HG02943 (cell line): Measurements from ENCODE around the gene ERC2.

Experiments used
- ATAC-seq: cut with Tn5 transposase; IDR thresholded peaks from one replicate; pipeline ENCODE4 v1.9.1; 2021; ENCODE audit warnings: mild to moderate bottlenecking, low read depth, moderate library complexity; ENCODE audit not compliant: unreplicated experiment

Gene ERC2

DNA sequence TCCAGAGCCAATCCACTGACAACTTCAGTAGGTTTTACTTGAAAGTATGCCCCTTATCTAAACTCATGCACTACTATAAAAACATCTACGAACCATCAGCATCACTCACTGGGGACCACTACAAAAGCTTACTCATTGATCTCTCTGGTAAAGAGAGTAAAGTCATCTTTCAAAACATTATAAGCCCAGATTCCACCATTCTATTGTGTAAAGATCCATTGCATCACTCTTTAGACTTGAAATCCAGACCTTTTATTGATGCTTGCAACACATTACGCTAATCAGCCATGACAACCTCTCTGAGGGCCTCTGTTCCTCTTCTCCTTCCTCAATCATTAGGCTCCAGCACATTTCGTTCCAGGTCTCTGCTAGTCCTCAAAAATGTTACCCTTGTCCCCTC is 732.3 kb downstream of the ERC2 start:
- no peak for ATAC-seq

DNA sequence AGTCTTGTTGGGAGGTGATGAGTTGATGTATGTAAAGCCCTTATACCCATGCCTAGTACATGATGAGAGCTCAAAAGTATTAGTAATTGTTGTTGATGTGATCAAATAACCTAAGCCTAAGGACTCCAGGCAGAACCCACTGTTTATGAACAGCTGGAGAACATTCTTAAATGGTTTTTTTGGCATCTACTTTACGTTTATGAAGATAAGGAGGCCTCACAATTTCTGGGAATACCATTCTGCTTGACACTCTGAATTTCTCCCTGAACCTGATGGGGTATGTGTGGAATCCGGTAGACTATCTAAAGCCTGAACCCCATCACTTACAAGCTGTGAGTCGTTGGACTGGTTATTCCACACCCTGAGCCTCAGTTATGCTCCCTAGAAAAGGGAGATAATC is 736.5 kb downstream of the ERC2 start:
- no peak for ATAC-seq

DNA sequence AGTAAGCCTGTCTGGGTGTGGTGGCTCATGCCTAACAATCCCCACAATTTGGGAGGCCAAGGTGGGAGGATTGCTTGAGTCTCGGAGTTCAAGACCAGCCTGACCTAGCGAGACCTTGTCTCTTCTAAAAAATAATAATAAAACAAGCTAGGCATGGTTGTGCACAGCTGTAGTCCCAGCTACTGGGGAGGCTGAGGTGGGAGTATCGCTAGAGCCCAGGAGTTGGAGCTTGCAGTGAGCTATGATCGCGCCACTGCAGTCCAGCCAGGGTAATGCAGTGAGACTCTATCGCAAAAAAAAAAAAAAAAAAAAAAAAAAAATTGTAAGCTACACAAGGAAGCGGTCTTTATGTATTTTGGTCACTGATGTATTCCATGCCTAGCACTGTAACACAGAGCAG is 738.7 kb downstream of the ERC2 start:
- ATAC-seq, result no peak

DNA sequence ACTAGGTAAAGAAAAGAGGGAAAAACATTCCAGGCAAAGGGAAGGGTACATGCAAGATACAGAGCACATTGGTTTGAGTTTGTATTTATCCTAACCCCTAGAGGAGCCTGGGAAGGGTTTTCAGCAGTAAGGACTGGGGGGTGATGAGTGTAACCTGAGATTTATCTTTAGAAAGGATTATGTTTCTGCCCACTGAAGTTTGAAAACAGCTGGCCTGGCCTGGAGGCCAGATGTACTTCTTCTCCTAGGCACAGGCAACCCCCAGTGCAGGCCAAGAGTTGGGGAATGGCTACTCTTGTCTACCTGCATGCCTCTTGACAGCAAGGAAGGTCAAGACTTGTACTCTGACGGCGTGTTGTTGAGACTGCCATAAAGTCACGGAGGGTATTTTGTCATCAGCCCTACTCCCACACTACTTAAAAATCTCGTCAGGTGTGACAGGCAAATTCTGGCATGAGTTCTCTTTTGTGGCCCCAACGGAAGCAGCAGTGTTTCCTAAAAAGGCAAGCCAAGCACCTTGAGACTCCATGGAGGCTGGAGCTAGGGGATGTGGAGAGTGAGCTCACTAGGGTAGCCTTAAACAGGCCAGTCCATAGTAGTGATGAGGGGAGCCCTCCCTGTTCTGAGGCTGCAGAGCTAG is 739.7 kb downstream of the ERC2 start:
- ATAC-seq, result no peak

DNA sequence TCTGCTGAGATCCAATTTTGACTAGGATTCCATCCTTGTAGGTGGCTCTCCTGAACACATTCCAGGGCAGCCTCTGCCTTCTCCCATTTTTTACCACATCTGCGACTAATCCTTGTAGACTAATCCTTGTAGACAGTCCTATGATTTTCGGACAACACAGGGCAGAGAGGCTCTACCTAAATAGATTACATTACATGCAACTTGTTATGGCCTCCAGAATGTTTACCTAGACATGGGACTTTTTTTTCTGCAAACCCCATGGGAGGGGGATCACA is 741.8 kb downstream of the ERC2 start:
- ATAC-seq, result no peak

DNA sequence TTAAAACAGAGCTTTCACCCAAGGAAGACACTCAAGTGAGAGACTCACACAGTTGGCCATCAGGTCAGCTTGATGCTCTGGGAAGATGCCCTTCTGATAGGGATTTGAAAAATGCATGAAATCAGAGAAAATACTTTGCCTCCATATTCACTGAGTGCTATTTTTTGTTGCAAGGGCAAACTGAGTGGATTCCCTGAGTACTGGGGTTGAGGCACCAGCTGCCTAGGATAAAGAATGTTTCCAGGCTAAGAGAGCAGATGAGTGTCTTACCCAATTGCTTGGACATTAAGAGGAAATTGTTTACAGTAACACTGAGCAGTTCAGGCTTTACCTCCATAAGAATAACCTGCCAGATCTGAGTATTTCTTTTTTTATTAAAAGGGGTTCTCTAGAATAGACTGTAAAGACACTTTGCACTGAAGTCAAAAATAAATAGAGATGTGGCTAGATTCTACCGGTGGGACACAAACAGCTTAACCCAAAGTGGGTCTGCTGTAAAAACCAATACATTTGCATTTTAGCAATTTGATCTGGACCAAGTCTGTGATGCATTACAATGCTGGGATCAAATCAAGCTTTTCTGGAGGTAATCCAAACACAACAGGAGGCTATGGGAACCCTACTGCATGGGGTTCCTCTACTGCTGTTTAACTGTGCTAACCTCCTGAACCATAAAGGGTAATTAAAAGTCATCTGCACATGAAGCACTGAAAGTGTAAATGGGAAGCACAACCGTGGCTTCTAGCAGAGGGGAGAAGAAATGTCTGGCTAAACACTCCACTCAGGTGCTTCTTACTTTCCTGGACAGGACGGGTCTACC is 742.4 kb downstream of the ERC2 start:
- ATAC-seq, result no peak

DNA sequence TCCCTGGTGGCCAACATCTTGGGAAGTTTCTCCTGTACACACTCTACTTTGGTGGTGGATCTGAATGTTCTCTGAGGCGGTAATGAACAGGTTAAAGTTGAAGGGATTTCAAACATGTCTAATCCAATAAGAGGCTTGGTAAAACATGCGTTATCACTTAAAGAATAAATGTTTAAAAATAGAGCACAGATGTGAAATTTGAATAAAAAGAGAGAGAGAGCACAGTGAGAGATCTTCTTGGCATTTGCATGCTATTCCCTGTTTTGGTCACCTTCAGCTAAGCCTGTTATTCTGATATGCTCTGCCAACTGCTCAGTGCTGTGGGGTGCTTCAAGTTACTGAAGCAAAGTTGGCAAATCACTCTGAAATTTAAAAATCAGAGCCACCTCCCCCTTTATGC is 743.4 kb downstream of the ERC2 start:
- ATAC-seq, result no peak

DNA sequence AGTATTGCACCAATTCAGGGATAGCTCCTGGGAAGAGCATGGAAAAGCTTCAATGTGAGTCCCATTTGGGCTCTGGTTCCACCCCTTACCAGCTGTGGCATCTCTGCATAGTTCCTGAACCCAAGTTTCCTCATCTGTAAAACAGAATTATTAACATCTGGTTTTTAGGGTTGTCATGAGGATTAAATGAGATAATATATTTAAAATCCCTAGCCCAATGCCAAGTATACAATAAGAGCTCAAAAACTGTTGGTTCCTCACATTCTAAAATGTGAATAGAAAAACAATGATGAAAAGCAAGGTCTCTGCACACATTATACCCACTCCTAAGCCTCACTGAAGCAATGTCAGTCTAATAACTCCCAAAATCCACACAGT is 743.9 kb downstream of the ERC2 start:
- no peak for ATAC-seq

DNA sequence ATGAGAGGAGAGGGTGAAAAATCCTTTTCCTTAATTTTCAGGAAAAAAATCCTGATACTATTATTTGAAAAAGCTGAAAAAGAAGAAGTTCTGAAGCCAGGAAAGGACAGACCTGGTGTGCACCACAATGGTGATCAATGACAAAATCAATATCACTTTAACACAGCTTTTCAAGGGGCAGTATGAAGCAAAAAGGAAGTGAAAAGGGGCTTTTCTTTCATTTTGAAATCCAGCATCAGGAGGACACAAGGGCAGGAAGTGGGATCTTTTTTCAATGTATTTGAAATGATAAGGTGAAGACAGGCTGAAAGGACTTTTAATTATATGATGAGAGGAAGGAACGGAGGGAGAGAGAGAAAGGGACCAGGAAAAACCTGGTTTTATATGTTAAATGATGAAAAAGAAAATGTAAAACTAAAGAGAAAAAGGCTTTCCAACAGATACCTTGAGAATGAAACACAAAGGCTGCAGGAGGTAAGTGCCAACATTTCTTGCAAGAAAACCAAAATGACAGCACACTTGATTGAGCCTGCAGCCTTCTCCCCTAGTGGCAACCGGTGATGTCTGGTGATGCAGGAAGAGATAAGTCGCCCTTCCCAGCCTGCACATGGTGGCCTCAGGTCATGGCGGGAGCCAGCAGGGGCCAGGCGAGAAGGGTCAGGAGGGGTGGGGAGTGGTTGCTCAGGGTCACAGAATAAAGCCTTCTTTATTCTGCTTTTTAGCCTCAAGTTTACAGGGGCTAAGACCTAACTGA is 744.4 kb downstream of the ERC2 start:
- no peak for ATAC-seq

DNA sequence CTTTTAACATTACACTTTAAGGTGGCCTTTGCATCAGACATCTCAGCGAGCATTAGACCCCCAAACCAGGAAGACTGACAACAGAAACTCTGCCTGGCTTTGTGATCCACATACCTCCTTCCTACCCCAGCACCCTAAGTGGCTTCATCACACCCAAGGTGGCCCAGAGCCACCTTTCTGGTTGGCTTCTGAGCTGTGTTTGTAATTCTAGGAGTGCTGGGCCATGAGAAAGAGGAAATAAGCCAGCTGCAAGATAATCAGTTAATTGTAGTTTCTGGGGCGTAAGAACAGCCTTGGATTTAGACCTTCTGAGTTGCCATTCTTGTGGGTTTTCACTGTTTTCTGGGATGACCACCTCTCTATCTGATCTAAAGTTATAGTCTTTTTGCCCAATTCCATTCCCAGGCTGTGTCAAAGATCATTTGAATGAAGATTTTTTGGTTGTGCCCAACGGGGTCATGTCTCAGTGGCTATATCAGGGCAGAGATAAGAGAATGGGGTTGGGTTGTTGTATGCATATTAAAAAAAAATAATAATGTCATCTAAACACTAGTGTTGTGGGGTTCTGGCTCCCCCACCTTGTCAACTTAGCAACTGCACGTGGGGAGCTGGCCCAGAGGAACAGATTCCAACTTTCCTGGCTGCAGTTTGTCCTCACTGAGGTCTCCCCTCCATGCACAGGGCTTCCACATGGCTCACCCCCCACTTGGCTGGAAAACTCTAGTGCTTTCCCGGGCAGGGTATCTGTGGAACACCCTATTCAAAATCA is 746.4 kb downstream of the ERC2 start:
- ATAC-seq, result no peak

DNA sequence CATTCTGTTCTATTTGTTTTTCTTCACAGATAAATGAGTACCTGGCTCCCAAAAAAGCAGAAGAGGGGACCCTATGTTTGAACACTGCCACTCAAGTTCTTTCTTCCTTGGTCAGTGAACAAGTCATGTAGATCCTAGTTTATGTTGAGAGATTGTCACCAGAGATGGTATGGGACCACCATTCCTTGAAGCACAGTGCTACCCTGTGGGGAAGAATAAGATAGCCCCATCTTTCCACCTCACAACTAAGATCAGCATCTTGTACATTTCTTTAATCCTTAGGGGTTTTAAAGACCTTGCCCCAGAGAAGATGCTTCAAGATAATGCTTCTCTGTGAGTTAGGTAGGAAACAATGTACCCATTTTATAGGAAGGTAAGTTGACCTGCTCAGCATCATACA is 747.7 kb downstream of the ERC2 start:
- no peak for ATAC-seq

DNA sequence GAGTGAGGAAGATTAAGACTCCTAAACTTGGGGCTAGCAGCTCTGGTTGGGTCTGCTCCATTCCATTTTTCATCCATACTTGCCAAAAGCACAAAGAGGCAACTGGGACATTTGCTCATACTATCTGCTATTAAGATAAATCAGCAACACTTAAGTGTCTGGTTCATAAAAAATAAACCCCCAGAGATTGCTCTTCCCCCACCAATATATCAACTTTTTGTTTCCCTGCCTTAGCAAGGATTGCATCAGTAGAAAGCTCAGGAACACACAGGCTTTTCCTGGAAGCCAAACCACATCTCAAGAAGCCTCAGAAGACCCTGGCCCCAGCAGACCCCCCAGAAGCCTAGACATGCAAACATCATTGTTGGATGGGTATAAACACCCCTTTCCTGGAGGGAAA is 748.8 kb downstream of the ERC2 start:
- ATAC-seq, result no peak

DNA sequence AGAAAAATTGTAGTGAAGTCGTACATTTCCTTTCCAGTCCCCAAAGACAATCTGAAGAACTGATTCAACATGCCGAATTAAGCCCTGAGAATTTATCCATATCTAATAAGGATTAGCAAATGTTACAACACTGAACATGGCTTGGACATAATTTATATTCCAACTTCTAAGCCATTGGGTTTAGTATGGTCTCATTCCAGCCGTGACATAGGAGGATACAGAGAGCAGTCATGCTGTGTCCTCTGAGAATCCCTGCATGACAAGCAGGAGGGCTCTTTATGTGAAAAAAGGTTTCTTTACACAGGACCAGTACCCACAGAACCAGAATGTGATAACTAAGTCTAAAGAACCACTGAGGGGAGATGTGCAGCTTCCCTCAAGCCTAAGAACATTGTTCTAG is 749.3 kb downstream of the ERC2 start:
- no peak for ATAC-seq

DNA sequence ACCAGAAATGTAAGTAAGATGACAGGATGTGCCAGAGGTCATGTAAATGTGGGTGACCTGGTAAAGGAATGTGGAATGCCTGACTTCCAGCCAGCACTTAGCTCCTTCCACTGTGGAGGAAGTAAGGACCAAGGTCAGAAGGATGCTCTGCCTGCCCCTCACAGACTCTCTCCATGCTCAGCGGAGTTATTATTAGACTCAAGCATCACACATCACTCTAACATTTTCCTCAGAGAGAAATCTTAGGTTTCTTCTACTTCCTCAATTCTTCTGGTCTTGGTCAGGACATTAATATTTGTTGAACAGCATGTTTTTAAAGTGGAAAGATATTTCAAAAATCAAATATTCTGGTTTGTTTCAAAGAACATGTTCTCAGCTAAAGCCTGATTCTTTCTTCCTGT is 749.7 kb downstream of the ERC2 start:
- ATAC-seq, result no peak

DNA sequence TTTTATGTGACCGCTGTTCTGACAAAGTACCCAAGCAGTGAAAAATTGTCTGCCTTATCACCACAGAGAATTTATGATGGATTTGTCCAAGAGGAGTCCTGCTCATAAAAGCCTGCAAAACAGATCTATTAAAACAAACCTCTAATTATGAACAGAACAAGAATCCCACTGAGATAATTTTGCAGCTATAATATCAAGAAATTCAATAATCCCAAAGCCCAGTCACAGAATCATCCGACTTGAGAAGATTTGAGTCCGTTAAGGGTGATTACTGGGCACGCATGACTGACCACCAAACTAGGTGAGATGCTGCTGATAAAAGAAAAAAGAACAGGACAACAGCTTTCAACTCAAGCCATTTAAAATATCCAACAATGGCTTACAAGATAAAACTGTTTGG is 750.2 kb downstream of the ERC2 start:
- no peak for ATAC-seq

DNA sequence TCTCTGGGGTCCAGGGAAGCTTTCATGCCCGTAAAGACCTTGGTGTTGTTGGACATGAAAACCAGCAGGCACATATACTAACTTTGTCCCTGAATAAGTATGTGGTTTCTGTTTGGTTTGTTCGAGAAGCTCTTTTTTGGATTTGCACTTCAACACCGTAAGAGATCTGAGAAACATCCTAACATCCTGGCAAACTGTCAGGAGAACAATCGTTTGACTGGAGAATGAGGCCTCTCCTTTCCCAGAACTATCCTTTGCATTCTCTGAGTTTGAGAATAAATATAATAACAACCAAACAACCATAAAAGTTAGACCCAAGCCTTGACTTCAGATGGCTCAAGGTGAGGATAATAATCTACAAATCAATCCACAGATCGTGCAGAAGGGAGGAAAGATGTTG is 750.8 kb downstream of the ERC2 start:
- ATAC-seq, result no peak

DNA sequence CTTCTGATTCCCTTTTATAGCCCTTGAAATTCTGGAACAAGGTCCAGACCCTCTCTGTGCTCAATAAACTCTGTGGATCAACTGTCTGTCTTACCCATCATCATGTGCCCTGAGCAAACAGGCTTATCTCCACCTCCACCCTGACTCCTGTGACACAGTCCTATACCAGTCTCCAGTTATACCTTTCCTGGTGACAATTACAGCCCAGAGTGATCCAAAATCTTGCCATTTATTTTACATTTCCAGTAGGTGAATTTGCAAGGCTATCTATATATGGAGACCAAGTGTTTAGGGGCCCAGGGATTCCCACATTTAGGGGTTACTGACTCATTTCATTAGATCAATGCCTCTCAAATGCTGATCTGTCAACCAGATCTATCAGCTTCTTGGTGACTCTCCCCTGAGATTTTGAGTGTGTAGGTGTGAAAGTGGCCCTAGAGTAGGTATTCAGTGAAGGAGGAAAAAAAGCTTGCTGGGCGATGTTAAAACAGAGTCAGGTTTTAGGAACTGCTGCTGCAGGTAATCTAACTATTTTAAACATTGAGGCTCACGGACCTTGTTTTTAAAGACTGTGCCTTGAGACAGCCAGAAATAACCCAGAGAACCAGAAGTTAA is 751.5 kb downstream of the ERC2 start:
- no peak for ATAC-seq

DNA sequence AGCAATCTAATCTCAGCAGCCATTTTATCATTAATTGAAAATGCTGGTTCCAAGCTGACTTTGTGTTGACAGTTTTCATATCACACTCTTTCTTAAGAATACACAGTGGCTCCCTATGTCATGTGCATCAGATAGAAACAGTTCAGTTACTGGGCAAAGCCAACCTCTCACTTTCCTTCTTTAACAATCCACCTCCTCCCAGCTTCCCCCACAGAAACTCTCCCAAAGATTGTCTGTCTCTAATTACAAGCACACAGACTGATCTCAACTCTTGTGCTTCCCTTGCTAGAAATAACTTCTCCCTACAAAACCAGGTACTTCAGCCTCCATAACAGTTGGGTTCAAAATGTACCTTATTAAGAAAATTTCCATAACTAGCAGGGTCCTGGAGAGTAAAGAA is 752.2 kb downstream of the ERC2 start:
- no peak for ATAC-seq

DNA sequence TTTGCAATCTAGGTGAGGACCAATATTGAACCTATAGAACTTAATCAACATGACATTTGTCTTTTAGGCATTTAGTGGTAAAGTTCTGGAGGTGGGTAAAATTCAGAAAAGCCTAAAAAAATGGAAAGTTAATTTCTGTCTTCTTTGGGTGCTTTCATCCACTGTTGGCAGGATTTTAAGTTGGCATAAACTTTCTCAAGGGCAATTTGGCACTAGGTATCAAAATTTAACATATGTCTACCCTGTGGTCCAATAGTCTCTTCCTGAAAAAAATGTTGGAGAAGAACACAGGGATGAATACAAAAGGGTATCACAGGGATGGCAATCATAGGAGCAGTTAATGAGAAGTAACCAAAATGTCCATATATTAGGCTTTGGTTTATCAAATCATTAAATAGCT is 754.2 kb downstream of the ERC2 start:
- ATAC-seq, result no peak

DNA sequence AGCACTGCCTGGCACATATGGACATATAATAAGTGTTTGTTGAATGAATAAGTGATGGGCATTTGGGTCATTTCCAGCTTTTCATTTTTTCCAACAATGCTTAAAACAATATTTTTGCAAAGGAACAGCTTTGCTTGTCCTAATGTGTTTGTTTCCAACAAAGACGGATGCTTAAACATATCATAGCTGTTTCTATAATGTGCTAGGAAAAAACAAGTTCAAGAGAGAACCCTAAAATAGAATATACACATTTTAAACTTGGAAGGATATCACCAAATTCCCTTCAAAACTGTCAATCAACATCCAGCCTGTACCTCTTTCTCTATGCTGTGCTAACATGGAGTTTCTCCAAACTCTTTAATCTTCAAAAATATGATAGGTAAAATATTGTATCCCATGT is 756.6 kb downstream of the ERC2 start:
- no peak for ATAC-seq
